ENCODE measurements around the gene GLUD2.

The GLUD2 gene

GRCh38 chrX:121011254-121011653 lies 36.2 kb upstream of the GLUD2 start:
- Histone ChIP-seq H3K27me3 (replicated peaks; ENCODE audit: control insufficient read depth, insufficient read depth, low read length) (no peaks in the 10 kb centered on the region), H3K4me3 (replicated peaks; ENCODE audit: low read depth, low read length) (no peak overlapping the region), H3K36me3 (ENCODE audit: control insufficient read depth, insufficient read depth, low read length) (no peaks in the 10 kb centered on the region)
- TF ChIP-seq, protein P1, sequence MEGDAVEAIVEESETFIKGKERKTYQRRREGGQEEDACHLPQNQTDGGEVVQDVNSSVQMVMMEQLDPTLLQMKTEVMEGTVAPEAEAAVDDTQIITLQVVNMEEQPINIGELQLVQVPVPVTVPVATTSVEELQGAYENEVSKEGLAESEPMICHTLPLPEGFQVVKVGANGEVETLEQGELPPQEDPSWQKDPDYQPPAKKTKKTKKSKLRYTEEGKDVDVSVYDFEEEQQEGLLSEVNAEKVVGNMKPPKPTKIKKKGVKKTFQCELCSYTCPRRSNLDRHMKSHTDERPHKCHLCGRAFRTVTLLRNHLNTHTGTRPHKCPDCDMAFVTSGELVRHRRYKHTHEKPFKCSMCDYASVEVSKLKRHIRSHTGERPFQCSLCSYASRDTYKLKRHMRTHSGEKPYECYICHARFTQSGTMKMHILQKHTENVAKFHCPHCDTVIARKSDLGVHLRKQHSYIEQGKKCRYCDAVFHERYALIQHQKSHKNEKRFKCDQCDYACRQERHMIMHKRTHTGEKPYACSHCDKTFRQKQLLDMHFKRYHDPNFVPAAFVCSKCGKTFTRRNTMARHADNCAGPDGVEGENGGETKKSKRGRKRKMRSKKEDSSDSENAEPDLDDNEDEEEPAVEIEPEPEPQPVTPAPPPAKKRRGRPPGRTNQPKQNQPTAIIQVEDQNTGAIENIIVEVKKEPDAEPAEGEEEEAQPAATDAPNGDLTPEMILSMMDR (IDR thresholded peaks at IDR 0.05; ENCODE audit: insufficient read depth, low read length, poor library complexity, severe bottlenecking), result no peak
- DNase-seq (ENCODE audit: extremely low read depth, insufficient read length), result no peak

GRCh38 chrX:121013897-121014455 lies 33.4 kb upstream of the GLUD2 start:
- TF ChIP-seq, protein P1 (IDR thresholded peaks at IDR 0.05; ENCODE audit: insufficient read depth, low read length, poor library complexity, severe bottlenecking), result no peak
- no peaks in the 10 kb centered on the region for H3K27me3 ChIP-seq (replicated peaks; ENCODE audit: control insufficient read depth, insufficient read depth, low read length)
- no peaks in the 10 kb centered on the region for H3K36me3 ChIP-seq (ENCODE audit: control insufficient read depth, insufficient read depth, low read length)
- H3K4me3 ChIP-seq (replicated peaks; ENCODE audit: low read depth, low read length), result no peak overlapping the region
- no peak for DNase-seq (ENCODE audit: extremely low read depth, insufficient read length)

GRCh38 chrX:121014826-121015225 lies 32.6 kb upstream of the GLUD2 start:
- H3K27me3 ChIP-seq (replicated peaks; ENCODE audit: control insufficient read depth, insufficient read depth, low read length), result no peaks in the 10 kb centered on the region
- DNase-seq (ENCODE audit: extremely low read depth, insufficient read length), result no peak
- no peak overlapping the region for H3K4me3 ChIP-seq (replicated peaks; ENCODE audit: low read depth, low read length)
- TF ChIP-seq, protein P1 (IDR thresholded peaks at IDR 0.05; ENCODE audit: insufficient read depth, low read length, poor library complexity, severe bottlenecking), result no peak
- no peaks in the 10 kb centered on the region for H3K36me3 ChIP-seq (ENCODE audit: control insufficient read depth, insufficient read depth, low read length)

DNA sequence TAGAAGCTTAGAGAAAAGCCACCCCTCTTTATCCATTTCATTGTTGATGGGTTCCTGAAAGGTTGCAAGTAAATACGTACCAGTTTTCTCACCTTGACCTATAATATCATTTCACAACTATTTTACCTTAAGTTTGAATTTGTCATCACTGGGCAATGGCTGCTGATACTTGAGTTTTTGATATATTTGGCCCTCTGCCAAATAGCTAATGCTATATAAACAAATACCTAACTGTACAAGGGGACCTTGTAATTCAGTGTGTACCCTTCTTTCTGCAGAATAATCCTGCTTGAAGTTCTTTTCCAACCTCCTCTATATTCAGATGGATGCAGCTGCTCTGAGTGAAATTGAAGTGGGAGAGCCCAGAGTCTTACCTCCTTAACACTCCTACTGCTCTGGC lies 19.0 kb upstream of the GLUD2 start:
- TF ChIP-seq, protein P1 (IDR thresholded peaks at IDR 0.05; ENCODE audit: insufficient read depth, low read length, poor library complexity, severe bottlenecking), result no peak
- no peak for DNase-seq (ENCODE audit: extremely low read depth, insufficient read length)
- Histone ChIP-seq H3K36me3 (ENCODE audit: control insufficient read depth, insufficient read depth, low read length) (no peaks in the 10 kb centered on the region), H3K4me3 (replicated peaks; ENCODE audit: low read depth, low read length) (no peak overlapping the region), H3K27me3 (replicated peaks; ENCODE audit: control insufficient read depth, insufficient read depth, low read length) (no peaks in the 10 kb centered on the region)

- TF ChIP-seq, protein P1 (IDR thresholded peaks at IDR 0.05; ENCODE audit: insufficient read depth, low read length, poor library complexity, severe bottlenecking), result no peak
- DNase-seq (ENCODE audit: extremely low read depth, insufficient read length), result no peak
- no peaks in the 10 kb centered on the region for H3K36me3 ChIP-seq (ENCODE audit: control insufficient read depth, insufficient read depth, low read length)
- H3K4me3 ChIP-seq (replicated peaks; ENCODE audit: low read depth, low read length), result no peak overlapping the region
- H3K27me3 ChIP-seq (replicated peaks; ENCODE audit: control insufficient read depth, insufficient read depth, low read length), result no peaks in the 10 kb centered on the region
Observed at GRCh38 chrX:121030083-121030482, 17.3 kb upstream of the GLUD2 start.

- Histone ChIP-seq H3K36me3 (ENCODE audit: control insufficient read depth, insufficient read depth, low read length) (no peaks in the 10 kb centered on the region), H3K27me3 (replicated peaks; ENCODE audit: control insufficient read depth, insufficient read depth, low read length) (no peaks in the 10 kb centered on the region), H3K4me3 (replicated peaks; ENCODE audit: low read depth, low read length) (no peak overlapping the region)
- TF ChIP-seq, protein P1 (IDR thresholded peaks at IDR 0.05; ENCODE audit: insufficient read depth, low read length, poor library complexity, severe bottlenecking), result no peak
- no peak for DNase-seq (ENCODE audit: extremely low read depth, insufficient read length)
Observed at GRCh38 chrX:121032531-121032930, 14.9 kb upstream of the GLUD2 start.

All from GM06990 (cell line).